HG02642 (cell line): ENCODE measurements around the gene SLC10A7.
A peak's percentile ranks its signal among the peaks of the same experiment; 100 is the strongest.

Source experiments
- ATAC-seq: cut with Tn5 transposase; IDR thresholded peaks from one replicate; pipeline ENCODE4 v1.9.1; 2021; ENCODE audit warnings: mild to moderate bottlenecking; ENCODE audit not compliant: unreplicated experiment, poor library complexity

SLC10A7 gene

DNA sequence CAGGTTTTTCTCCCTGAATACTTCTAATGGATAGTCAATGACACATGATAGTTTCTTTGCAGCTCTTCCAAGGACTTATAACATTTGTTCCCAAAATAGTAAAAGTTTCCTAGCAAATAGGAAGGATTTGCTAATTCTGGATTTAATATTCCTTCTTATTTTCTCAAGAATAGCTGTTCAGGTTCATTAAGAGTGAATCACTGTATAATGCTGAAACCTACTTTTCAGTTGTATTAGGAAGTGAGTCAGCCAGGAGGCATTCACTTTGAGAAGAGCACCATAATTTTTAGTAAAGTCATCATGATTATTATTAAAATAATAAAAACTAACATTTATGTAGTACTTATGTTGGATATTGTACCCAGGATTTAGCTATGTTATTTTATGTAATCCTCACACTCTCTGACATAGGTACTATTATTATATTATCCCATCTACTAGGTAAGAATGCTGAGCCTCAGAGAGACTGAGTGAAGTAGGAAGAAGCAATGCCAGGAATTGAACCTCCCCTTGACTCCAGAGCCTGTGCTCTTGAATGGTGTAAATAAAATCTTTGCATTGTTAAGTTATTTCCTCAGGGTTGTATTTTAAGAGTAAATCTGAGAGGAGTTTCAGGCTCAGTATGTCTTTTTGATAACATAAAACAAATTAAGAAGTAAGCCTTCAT lies 192.6 kb downstream of the SLC10A7 start:
- no peak for ATAC-seq

DNA sequence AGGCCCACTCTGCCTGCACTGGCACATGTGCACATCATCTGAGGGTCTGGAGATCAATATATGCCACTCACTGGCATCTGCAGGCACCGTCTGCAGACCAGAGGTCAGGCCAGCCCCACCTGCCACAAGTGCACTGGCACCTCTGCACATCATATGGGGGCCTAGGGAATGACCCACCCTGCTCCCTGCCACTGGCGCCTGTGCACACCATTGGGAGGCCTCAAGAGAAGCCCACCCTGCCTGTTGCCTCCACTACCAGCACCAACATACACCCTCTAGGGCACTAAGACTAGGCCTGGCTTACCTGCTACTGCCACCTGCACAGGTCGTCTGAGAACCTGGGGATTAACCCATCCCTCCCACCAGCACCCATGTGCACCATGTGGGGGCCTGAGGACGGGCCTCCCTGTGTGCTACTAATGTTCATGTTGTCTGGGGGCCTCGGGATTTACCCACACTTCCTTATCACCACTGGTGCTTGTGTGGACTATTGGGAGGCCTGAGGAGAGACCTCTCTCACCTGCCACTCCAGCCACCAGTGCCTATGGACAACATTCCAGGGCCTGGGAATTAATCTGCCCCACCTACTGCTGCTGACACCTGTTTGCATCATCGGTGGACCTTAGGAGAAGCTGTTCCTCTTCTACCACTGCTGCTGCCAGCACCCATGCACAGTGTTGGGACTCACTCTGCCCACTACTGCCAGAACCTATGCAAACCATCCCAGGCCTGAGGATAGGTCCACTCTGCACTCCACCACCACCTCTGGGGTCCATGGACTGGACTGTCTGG lies 193.7 kb downstream of the SLC10A7 start:
- no peak for ATAC-seq

DNA sequence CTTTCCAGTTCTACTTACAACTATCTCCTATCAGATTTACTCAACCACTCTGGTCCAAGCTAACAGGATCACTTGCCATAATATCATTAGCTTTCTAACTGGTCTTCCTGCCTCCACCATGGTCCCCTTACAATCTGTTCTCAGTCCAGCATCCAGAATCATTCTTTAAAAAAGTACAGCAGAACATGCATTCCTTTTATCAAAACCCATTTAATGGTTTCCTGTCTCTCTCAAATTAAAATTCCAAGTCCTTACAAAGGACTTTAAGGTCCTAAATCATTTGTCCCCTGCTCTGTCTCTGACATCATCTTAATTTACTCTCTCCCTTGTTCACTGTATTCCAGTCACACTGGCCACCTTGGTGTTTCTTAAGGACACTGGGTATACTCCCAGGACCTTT lies 202.8 kb downstream of the SLC10A7 start:
- ATAC-seq, result no peak

DNA sequence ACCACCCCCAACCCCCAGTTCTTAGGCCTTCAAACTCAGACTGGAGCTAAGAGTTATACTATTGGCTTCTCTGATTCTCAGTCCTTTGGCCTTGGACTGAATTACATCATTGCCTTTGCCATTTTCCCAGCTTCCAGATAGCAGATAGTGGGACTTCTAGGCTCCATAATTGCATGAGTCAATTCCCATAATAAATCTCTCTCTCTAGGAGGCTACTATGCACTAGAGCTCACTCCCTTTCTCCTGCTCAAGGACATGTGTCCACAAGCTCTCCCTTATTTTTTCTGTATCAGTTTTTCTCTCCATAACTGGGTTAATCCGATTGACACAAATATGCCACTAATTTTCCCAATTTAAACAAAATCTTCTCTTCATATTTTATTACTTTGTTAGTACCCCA lies 204.0 kb downstream of the SLC10A7 start:
- no peak for ATAC-seq

DNA sequence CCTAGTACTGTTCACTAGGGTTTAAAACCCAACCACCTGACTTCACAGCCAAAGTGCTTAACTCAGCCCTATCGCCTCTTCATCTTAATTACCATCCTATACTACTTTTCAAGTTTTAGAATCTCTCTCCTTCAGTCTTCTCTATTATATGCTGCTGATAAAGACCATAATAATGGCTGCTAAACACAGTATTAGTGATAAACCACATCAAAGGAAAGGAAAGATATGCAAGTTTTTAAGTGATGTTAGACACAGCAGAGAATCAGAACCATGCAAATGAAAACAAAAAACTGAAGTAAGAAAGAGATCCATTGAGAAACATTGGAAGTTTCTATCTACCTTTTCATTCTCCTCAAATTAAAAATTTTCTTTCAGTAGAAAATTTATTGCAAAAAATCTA lies 206.6 kb downstream of the SLC10A7 start:
- ATAC-seq, result no peak

DNA sequence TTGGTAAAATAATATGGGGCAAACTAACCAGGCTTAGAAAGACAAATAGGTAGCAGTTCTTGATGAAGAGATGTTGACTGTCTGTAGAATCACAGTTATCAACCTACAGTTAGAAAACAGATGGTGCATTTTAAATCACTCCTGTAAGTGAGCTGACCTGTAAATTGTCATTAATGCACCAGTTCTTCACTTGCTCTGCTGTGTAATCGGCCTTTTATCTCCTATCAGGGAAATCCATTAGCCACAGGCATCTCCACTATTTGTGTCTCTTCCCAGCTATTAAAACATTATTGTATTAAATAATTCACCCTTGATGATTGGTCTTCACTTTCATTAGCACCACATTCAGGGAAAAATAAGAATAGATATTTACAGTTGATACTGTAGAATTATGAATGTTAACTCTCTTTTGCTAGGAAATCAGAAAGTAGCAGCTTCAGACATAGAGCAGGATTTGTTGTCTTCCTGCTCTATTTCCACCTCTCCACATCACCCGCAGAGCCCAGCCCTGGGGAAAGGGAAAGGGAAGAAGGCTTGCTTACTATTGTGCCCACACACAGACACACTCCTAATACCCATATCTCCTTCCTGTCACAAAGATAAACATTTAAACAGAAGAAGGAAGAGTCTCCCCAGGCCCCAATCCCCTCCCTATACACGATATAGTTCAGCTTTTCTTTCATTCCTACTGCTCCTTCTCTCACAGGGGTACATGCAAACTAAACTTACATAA lies 210.3 kb downstream of the SLC10A7 start:
- ATAC-seq, result no peak

DNA sequence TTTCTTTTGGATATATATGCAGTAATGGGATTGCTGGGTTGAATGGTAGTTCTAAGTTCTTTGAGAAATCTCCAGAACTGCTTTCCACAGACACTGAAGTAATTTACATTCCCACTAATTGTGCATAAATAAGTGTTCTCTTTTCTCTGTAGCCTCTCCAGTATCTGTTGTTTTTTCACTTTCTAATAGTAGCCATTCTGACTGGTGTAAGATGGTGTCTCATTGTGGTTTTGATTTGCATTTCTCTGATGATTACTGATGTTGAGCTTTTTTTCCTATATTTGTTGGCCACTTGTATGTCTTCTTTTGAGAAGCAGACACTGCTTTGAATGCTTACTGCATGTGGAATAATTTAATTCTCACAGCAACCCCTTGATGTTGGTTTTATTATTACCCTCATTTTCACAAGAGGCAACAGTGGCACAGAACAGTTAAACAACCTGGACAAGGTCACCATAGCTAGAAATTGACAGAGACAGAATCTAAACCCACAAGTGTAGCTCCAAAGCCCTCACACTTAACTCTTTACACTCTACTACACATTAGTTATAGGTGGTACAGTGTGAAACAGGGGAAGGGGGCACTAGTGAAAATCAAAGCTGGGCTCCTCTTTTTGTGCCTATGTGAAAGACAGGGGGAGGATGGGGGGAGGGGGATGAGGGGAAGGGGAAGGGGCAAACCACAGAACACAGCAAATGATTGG lies 211.3 kb downstream of the SLC10A7 start:
- ATAC-seq, result peak; percentile 88

DNA sequence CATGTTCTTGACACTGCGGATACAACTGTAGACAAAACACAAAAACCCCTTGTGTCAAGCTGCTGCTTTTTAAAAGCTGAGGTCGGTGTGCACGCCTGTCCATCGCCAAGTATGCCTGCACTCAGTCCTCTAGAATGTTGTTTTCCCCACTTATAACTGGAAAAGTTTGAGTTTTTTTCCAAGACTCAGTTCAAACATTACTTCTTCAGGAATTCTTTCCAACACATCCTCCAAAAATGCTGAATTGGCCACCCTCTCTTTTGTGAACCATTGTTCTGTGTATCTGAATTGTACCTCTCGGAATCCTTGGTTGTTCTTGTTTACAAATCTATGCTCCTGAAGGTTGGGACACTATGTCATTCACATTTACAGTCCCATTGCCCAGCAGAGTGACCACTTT lies 212.8 kb downstream of the SLC10A7 start:
- ATAC-seq, result no peak

DNA sequence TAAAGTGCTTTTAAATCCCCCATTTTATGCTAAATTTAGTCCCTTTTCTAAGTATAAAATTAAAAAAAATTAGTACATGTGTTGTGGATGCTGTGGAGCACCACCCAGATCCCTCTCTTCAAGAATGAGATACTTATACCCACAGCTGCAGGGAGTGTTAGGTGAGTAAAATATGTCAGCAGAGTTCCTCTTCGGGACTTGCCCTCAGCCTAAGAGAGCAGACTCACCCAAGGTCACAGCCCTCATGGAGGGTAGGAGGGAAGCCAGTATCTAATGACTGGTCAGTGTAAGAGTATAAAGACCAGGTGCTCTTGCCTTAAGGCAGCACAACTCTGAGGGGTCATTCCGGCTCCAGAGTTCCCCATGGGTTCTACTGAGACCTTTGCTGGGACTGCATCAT lies 218.9 kb downstream of the SLC10A7 start:
- no peak for ATAC-seq

DNA sequence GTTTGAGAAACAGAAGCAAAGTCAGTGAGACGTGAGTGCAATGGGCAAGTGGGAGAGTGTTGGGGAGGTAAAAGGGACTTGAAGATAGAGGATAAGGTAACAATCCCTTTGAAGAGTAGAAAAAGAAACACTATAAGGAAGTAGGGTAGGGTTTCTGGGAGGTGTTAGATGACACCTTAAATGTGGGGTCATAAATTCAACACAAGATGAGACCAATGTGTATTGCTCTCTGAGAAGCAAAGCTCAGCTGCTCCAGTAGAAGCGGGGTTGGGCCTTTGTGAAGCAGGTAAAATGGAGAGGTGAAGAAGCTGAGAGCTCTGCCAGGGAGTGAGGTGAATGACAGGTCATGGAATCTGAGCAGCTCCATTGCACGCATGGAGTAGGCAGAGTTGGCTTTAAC lies 222.1 kb downstream of the SLC10A7 start:
- no peak for ATAC-seq

DNA sequence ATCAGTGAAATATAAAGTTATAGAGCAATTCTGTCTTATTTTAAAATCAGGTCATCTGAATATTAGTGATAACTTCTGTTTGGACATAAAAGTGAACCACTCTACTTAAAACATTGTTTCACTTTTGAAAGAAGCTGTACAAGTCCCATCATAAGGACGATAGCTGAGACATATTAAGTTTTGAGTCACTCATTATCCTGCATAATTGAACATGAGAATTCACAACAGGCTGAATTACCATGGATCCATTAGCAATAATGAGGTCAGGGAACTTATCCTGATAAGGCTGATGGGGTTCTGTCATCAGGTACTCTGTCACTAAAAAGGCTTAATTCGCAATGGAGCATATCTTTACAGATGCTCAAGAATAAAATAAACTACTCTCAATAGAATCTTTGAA lies 227.0 kb downstream of the SLC10A7 start:
- no peak for ATAC-seq

DNA sequence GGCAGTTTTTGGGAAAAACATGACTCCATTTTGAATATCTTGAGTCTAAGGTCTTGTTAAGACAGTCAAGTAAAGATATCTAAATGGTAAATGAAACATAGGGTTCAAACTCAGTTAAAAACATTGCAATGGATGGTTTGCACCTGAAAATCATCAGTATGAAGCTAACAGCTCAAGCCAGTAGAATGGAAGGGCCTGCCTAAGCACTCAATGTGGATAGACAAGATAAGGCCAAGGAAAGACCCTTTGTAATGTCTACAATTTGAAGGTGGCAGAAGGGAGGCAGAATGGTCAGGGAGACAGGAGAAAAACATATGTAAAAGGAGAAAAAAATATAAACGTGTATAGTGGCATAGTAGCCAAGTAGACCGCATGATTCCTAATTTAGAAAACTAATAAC lies 229.2 kb downstream of the SLC10A7 start:
- ATAC-seq, result no peak

DNA sequence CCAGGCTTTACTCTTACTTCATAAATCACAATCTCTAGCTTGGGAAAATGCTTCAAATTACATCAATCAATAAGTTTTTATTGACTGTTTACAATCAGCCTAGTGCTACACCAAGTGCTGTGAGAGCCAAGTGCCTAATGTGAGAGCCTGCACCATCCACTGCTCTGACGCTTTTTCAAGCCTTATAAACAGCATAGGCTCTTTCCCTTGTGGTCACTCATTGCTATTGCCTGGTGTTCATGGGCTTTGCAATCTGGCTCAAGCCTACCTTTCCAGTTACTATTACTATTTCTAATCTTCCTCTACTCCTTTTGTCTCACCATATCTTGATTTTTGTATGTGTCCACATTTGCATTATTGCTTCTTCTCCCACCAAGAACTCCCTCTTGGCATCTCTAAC lies 230.4 kb downstream of the SLC10A7 start:
- ATAC-seq, result no peak

DNA sequence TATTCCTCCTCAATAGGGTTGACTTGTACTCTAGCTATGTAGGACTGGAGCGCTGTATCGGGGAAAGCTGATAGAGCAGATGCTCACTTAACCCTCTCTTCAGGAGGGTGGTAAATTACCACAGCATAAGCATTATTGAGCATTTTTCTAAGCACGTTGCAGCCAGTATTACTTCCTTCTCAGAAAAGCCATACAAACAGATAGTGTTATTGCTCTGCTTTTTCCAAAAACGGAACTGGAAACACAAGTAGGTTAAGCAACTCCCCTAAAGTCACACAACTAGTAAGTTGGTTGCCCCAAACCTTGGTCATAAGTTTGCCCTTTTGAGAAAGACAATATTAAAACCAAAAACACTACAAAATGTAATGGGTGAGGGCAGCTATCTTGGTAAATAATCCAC lies 233.5 kb downstream of the SLC10A7 start:
- ATAC-seq, result no peak

DNA sequence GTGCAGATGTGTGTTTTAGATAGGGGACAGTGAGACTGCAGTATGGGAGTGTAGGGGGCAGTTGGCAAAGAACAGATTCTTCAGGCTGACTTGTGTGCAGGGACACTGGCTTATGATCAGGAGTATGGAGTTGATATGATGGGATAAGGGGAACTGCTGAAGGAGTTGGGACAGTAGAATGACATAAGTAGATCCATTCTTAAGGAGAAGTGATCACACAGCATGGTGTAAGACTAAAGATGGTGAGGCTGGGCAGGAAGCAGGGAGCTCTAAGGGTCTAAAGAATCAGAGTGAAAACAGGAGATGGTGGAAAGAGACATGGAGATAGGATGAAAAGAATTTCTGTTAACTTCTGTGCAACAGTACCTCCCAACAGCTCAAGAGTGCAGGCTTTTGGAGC lies 236.7 kb downstream of the SLC10A7 start:
- no peak for ATAC-seq

DNA sequence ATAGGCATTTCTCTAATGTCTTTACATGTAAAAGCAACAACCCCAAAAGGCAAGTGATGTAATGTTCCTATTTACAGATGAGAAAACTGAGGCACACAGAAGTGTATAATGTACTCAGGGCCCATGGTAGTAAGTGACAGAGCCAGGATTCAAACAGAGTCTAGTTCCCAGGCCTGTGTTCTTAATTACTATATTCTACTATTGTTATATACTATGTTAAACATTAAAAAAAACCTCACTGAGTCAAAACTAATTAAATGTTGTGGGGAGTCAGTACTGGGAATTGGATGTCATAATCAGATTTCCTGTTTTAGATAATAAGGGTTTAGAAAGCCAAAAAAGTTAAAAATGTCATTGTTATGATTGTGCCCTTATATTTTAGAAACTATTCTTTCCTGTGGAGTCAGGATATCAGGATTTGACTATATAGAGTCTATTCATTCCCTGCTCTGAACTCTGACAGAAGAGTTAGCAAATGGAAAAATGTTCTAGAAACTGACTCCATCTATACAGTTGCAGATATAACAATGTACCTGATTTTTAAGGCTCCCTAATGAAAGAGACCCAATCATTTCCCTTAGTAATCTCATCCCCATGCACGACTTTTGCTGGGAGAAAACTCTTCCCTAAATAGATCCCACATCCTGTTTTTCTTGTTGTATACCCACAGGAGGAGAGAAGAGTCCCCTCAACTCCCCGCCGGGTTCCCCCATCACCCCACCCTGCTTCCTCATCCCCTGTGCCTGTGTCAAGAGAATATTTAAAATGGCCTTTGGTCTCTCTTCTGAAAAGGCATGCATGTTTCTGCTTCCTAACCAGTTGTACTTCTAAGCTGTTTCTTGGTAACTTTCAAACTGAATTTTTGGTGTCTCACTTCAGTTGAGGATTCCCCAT lies 237.7 kb downstream of the SLC10A7 start:
- ATAC-seq, result no peak

DNA sequence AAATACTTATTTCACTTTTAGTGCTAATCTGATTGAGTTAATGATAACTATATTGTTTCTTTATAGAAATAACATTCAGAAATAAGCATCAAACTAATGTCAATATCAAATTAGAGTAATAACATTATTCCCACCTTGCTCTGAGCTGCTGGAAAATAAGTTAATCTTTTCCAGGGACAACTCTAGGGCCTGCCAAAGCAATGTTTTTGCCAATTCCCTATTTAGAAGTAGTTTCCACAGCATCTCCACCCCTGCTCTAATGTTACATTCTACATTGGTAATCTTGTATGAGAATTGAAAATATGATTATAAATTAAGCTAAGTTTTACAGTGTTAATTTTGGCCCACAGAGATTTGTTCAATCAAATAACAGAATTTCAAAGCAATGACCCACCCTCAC lies 239.1 kb downstream of the SLC10A7 start:
- ATAC-seq, result no peak

DNA sequence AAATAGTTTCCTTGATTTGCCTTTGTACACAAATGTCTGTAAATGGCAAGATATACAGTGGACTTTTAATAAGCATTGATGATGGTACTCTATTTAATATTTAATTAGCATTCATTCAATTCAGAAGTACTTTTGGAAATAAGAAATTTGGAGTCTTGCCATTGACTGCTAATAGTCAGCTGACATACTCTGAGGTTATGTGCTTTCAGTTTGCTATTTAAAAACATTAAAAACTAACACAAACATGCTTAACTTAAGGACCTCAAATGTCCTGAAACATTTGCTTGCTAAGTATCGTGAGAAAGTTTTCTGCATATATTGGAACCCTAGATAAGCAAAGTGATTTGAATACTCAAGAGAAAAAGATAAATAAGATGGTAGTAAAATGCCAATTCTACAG lies 242.8 kb downstream of the SLC10A7 start:
- ATAC-seq, result no peak

DNA sequence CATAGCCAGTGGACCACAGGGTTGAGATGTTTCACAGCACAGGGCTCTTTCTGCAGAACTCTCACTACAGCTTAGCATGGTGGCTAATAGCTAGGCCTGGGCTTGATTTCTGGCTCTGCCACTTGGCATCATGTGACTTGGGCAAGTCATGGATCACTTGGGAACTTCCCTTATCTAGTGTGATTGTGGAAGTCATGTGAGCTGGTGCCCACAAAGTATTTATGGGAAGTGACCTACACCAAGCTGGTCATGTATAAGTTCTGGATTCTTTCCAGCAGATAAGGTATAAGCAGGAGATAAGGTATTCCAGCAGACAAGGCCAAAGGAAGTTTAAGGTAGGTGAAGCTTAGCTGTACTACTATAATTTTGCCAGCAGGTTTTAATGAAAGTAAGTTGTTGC lies 246.4 kb downstream of the SLC10A7 start:
- ATAC-seq, result no peak

DNA sequence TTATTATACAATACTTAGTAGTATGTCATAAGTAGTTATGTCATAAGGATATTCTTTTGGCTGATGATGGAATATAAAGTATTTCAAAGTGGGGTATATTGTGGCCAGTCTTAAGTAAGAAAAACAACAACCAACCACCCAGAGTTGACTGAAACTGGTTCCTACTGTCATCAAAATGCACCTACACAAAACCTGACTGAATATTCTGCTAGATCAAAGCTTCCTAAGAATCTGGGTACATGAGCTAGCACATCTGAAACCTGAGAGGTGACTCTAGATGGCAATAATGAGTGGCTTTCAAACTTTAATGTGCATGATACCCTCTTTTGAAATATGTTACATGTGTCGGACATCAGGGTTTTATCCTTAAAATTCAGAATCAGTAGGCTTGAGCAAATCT lies 247.0 kb downstream of the SLC10A7 start:
- ATAC-seq, result no peak
